WI38 (cell line): ENCODE results near the gene CACNA1A.
A peak's percentile ranks its signal among the peaks of the same experiment; 100 is the strongest.

Experiments used
- H3K4me3 ChIP-seq: 2 replicates; pipeline ENCODE4 v1.5.1; 2011; ENCODE audit warnings: low read depth, mild to moderate bottlenecking, control low read depth, low read length
- CTCF ChIP-seq: IDR thresholded peaks from 2 replicates; pipeline ENCODE4 v1.5.1; 2012; ENCODE audit warnings: low read depth, mild to moderate bottlenecking, control low read depth, low read length

The CACNA1A gene

GRCh38 chr19:13396250-13397080 lies 109.8 kb downstream of the CACNA1A start:
- TF ChIP-seq CTCF: no peak
- H3K4me3 ChIP-seq: no peak overlapping the region

GRCh38 chr19:13382633-13382938 lies 123.7 kb downstream of the CACNA1A start:
- H3K4me3 ChIP-seq: no peak overlapping the region
- TF ChIP-seq CTCF: no peak

- no peak for TF ChIP-seq CTCF
Observed at GRCh38 chr19:13381827-13382632, 124.2 kb downstream of the CACNA1A start.

DNA sequence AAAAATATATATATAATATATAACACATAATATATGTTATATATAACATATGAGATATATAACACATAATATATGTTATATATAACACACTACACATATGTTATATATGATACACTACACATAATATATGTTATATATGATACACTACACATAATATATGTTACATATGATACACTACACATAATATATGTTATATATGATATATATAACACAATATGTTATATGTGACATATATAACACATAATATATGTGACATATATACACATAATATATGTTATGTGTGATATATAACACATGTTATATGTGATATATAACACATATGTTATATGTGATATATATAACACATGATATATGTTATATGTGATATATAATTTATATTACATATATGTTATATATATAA lies 129.7 kb downstream of the CACNA1A start:
- TF ChIP-seq CTCF: no peak
- H3K4me3 ChIP-seq: no peak overlapping the region

More at GRCh38 chr19:13381827-13382632, 124.2 kb downstream of the CACNA1A start:
- no peak overlapping the region for H3K4me3 ChIP-seq

DNA sequence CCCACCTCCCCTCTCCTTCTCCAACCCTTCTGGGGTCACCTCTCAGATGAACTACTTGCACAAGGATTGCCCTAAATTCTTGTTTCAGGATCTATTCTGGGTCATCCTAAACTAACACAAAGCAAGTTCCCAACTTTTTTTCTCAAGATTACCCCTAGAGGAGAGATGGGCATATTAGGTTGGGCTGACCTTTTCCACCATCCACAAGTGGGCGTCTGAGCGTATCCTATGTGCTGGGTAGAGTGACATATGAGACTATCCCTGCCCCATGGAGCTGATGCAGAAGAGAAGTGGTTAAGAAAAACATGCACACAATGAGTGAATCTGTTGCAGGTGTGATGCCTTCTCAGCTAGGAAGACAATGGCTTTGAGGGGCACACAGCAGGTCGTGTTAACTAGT lies 132.7 kb downstream of the CACNA1A start:
- TF ChIP-seq CTCF: no peak
- H3K4me3 ChIP-seq: no peak overlapping the region

DNA sequence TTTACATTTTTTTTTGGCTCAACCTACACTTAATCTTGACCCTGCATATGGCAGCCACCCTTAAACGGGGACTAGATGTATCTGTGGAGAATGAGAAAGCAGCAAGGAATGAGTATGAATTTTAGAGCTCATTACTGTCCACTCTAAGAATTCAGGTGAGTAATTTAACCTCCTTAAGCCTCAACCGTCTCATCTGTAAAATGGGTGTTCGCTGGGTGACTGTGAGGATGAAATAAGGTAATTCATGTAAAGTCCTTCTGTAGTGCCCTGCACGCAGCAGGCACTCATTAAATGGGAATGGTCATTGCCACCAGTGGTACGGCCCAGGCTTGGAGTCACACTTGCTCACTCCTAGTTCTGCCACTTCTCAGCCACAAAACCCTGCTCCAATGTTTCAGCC lies 135.3 kb downstream of the CACNA1A start:
- no peak for TF ChIP-seq CTCF

GRCh38 chr19:13366529-13367143 lies 139.6 kb downstream of the CACNA1A start:
- TF ChIP-seq CTCF: peak; percentile 53
- H3K4me3 ChIP-seq: no peak overlapping the region

More for the DNA sequence above, 135.3 kb downstream of the CACNA1A start:
- no peak overlapping the region for H3K4me3 ChIP-seq
